ENCODE measurements around the gene GNG12. TPM values are rescaled to one million over a fixed set of nuclear protein-coding genes. Genes with fewer than 3 reads are reported as not detected.
"Not testable (repeated sequence)": the region's sequence is repeated elsewhere in the genome, so short reads cannot be mapped to it uniquely, and the experiment has no call there.

GNG12 gene
- total RNA-seq, 1 donor from 2014 or later = 1.3 TPM

GRCh38 chr1:67673468-67674201 lies 159.6 kb downstream of the GNG12 start:
- peak overlapping the region; percentile 98 for H3K27ac Mint-ChIP-seq (ENCODE audit: unreplicated experiment)
- no peak for DNase-seq
- H3K27me3 Mint-ChIP-seq (ENCODE audit: unreplicated experiment) = no peaks in the 10 kb centered on the region
- no peak for TF ChIP-seq CTCF (IDR thresholded peaks at IDR 0.05; ENCODE audit: partially characterized antibody, unreplicated experiment)
- no peaks in the 10 kb centered on the region for H3K36me3 Mint-ChIP-seq (ENCODE audit: unreplicated experiment)
- H3K9me3 Mint-ChIP-seq (ENCODE audit: unreplicated experiment) = no peaks in the 10 kb centered on the region
- no peak overlapping the region for H3K4me3 Mint-ChIP-seq (ENCODE audit: unreplicated experiment)
- peaks cover 32% of the 10 kb centered on the region for H3K4me1 Mint-ChIP-seq (ENCODE audit: low read depth, unreplicated experiment)

- no peaks in the 10 kb centered on the region for H3K9me3 Mint-ChIP-seq (ENCODE audit: unreplicated experiment)
- no peaks in the 10 kb centered on the region for H3K36me3 Mint-ChIP-seq (ENCODE audit: unreplicated experiment)
- no peaks in the 10 kb centered on the region for H3K27me3 Mint-ChIP-seq (ENCODE audit: unreplicated experiment)
- no peak for TF ChIP-seq CTCF (IDR thresholded peaks at IDR 0.05; ENCODE audit: partially characterized antibody, unreplicated experiment)
- H3K27ac Mint-ChIP-seq (ENCODE audit: unreplicated experiment) = peak overlapping the region; percentile 14
- H3K4me3 Mint-ChIP-seq (ENCODE audit: unreplicated experiment) = no peak overlapping the region
- peaks cover 22% of the 10 kb centered on the region for H3K4me1 Mint-ChIP-seq (ENCODE audit: low read depth, unreplicated experiment)
- no peak for DNase-seq
Observed at GRCh38 chr1:67672260-67672803, 160.9 kb downstream of the GNG12 start.

- no peak for TF ChIP-seq CTCF (IDR thresholded peaks at IDR 0.05; ENCODE audit: partially characterized antibody, unreplicated experiment)
- Mint-ChIP-seq H3K4me1 (ENCODE audit: low read depth, unreplicated experiment) (no peaks in the 10 kb centered on the region), H3K27me3 (ENCODE audit: unreplicated experiment) (no peaks in the 10 kb centered on the region), H3K9me3 (ENCODE audit: unreplicated experiment) (no peaks in the 10 kb centered on the region), H3K4me3 (ENCODE audit: unreplicated experiment) (no peak overlapping the region), H3K27ac (ENCODE audit: unreplicated experiment) (no peak overlapping the region), H3K36me3 (ENCODE audit: unreplicated experiment) (no peaks in the 10 kb centered on the region)
- DNase-seq = no peak
Observed at GRCh38 chr1:67668660-67669059, 164.6 kb downstream of the GNG12 start.

- Mint-ChIP-seq H3K4me3 (ENCODE audit: unreplicated experiment) (no peak overlapping the region), H3K4me1 (ENCODE audit: low read depth, unreplicated experiment) (no peaks in the 10 kb centered on the region), H3K36me3 (ENCODE audit: unreplicated experiment) (no peaks in the 10 kb centered on the region), H3K9me3 (ENCODE audit: unreplicated experiment) (no peaks in the 10 kb centered on the region), H3K27ac (ENCODE audit: unreplicated experiment) (no peak overlapping the region), H3K27me3 (ENCODE audit: unreplicated experiment) (no peaks in the 10 kb centered on the region)
- DNase-seq = no peak
- TF ChIP-seq CTCF (IDR thresholded peaks at IDR 0.05; ENCODE audit: partially characterized antibody, unreplicated experiment) = no peak
Observed at GRCh38 chr1:67666636-67667035, 166.6 kb downstream of the GNG12 start.

GRCh38 chr1:67665307-67665706 lies 168.0 kb downstream of the GNG12 start:
- H3K9me3 Mint-ChIP-seq (ENCODE audit: unreplicated experiment); H3K4me3 Mint-ChIP-seq (ENCODE audit: unreplicated experiment); H3K36me3 Mint-ChIP-seq (ENCODE audit: unreplicated experiment); H3K27me3 Mint-ChIP-seq (ENCODE audit: unreplicated experiment); H3K4me1 Mint-ChIP-seq (ENCODE audit: low read depth, unreplicated experiment); DNase-seq; H3K27ac Mint-ChIP-seq (ENCODE audit: unreplicated experiment): not testable (repeated sequence)
